Loucy (cell line): ENCODE measurements around the gene TOM1L1.

Source experiments
- EZH2phosphoT487 ChIP-seq: fragments of 200-600 bp; IDR thresholded peaks from 2 replicates; pipeline ENCODE4 v1.6.1; 2018; ENCODE audit warnings: antibody characterized with exemption, mild to moderate bottlenecking, moderate library complexity, borderline replicate concordance
- TF ChIP-seq, protein P1 (sequence below): fragments of 200-600 bp; sonication (generic); conservative IDR thresholded peaks from 2 replicates; pipeline ENCODE4 v1.5.1; 2014; ENCODE audit warnings: mild to moderate bottlenecking, antibody characterized with exemption, low read length

DNA sequence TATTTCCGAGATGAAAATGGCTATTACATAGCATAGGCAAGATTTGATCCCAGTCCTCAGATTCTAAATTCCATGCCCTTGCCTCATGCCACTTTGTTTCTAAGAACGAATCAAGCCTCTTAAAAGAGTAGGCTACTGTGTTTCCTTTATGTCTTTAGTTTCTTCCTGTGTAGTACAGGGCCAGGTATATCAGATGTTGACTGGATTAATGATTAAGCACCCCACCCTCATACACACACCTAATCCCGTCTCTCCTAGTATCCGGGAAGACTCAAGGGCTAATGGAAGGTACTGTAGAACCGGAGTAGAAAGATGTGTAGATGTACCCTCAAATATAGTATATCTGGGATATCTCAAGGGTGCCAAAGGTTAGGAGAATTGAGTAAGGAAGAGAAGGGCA lies 6.7 kb downstream of the TOM1L1 start:
- TF ChIP-seq, protein P1, sequence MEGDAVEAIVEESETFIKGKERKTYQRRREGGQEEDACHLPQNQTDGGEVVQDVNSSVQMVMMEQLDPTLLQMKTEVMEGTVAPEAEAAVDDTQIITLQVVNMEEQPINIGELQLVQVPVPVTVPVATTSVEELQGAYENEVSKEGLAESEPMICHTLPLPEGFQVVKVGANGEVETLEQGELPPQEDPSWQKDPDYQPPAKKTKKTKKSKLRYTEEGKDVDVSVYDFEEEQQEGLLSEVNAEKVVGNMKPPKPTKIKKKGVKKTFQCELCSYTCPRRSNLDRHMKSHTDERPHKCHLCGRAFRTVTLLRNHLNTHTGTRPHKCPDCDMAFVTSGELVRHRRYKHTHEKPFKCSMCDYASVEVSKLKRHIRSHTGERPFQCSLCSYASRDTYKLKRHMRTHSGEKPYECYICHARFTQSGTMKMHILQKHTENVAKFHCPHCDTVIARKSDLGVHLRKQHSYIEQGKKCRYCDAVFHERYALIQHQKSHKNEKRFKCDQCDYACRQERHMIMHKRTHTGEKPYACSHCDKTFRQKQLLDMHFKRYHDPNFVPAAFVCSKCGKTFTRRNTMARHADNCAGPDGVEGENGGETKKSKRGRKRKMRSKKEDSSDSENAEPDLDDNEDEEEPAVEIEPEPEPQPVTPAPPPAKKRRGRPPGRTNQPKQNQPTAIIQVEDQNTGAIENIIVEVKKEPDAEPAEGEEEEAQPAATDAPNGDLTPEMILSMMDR: no peak
- TF ChIP-seq EZH2phosphoT487: no peak
